K562 (cell line): Measurements from ENCODE around the gene CRYBG1. TPM values are rescaled to one million over a fixed set of nuclear protein-coding genes. Genes with fewer than 3 reads are reported as not detected.

ENCODE experiments used
- ATAC-seq: fragments of 200-7000 bp; cut with Tn5 transposase; 3 replicates; pipeline ENCODE4 v1.9.1; 2020; ENCODE audit warnings: moderate library complexity
- BruUV-seq: library from RNA; stranded (reverse); fragments of 400-500 nt; replicated peaks from 2 replicates; lab custom pipeline; 2021; lab: Mats Ljungman, UMichigan
- CTCF ChIA-PET: fragments of 300-600 bp; formaldehyde crosslinking; extraction: SDS; loops from one replicate; lab custom pipeline; 2021; ENCODE audit warnings: low intra/inter-chr PET ratio; lab: Yijun Ruan, JAX
- POLR2A ChIA-PET: fragments of 300-600, 350-650 bp; sonication (Branson Sonifier 250); formaldehyde crosslinking; extraction: SDS; loops from one replicate; lab custom pipeline; 2021; ENCODE audit warnings: antibody characterized with exemption, inconsistent platforms; lab: Yijun Ruan, JAX
- DNase-seq, 4 experiments: peaks; one replicate each; pipeline versions ENCODE4 v3.0.0 to v3.0.0-alpha.2; 2011 to 2018; ENCODE audit warnings: low spot score in 3 of 4, mixed read lengths in 3 of 4; ENCODE audit errors: extremely low read depth in 1 of 4
- FAIRE-seq: peaks from 2 replicates; lab custom pipeline; 2011; peaks lifted over from hg19 to GRCh38; lab: Jason Lieb, UNC
- H2AFZ ChIP-seq: 2 replicates; pipeline ENCODE4 v1.6.0; 2011; ENCODE audit warnings: low read depth, low read length, control low read depth, inconsistent platforms
- H3K27ac ChIP-seq: fragments of 200-600 bp; 3 replicates; pipeline ENCODE4 v1.8.0; 2011; ENCODE audit warnings: low read depth, mild to moderate bottlenecking, control low read depth, inconsistent platforms, low read length, moderate library complexity, mixed read lengths; ENCODE audit errors: extremely low read depth
- H3K27me3 ChIP-seq, 2 experiments: fragments of 300-600 bp in 1 of 2; 2 replicates in 1 of 2; 3 replicates in 1 of 2; pipeline versions ENCODE4 v1.6.0 to v1.8.0; 2011; ENCODE audit warnings: inconsistent platforms in 2 of 2, low read length in 2 of 2, mild to moderate bottlenecking in 1 of 2, mixed read lengths in 1 of 2, moderate library complexity in 1 of 2; ENCODE audit not compliant: control insufficient read depth in 2 of 2, insufficient read depth in 2 of 2
- H3K36me3 ChIP-seq: fragments of 300-600 bp; 3 replicates; pipeline ENCODE4 v1.8.0; 2011; ENCODE audit warnings: mild to moderate bottlenecking, low read length, inconsistent platforms; ENCODE audit not compliant: control insufficient read depth, insufficient read depth
- H3K4me1 ChIP-seq, 2 experiments: fragments of 200-600 bp in 1 of 2; replicated peaks in 1 of 2; 2 replicates in 1 of 2; 3 replicates in 1 of 2; pipeline versions ENCODE4 v1.5.1 to v1.8.0; 2011; ENCODE audit warnings: inconsistent platforms in 2 of 2, low read length in 2 of 2, mild to moderate bottlenecking in 1 of 2, mixed read lengths in 1 of 2, moderate library complexity in 1 of 2; ENCODE audit not compliant: control insufficient read depth in 2 of 2, insufficient read depth in 2 of 2
- H3K4me2 ChIP-seq: 2 replicates; pipeline ENCODE4 v1.6.1; 2011; ENCODE audit warnings: low read length, control low read depth, inconsistent platforms, mixed read lengths; ENCODE audit not compliant: insufficient read depth
- H3K4me3 ChIP-seq: fragments of 200-600 bp; sonication (generic), shearing (Covaris generic); 2 replicates; pipeline ENCODE4 v1.5.1; 2016; ENCODE audit warnings: control low read depth, inconsistent platforms
- H3K79me2 ChIP-seq: fragments of 200-600 bp; 3 replicates; pipeline ENCODE4 v1.8.0; 2011; ENCODE audit warnings: low read length, inconsistent platforms; ENCODE audit not compliant: control insufficient read depth, insufficient read depth
- H3K9ac ChIP-seq, 2 experiments: 2 replicates each; pipeline versions ENCODE4 v1.6.0 to v1.6.1; 2011; ENCODE audit warnings: low read depth in 2 of 2, low read length in 2 of 2, control low read depth in 1 of 2, inconsistent platforms in 1 of 2, mild to moderate bottlenecking in 1 of 2, mixed read lengths in 1 of 2; ENCODE audit not compliant: insufficient read depth in 1 of 2
- H3K9me1 ChIP-seq: one replicate; pipeline ENCODE4 v1.6.0; 2011; ENCODE audit warnings: inconsistent platforms, mild to moderate bottlenecking, low read length, moderate library complexity; ENCODE audit not compliant: control insufficient read depth, insufficient read depth
- H3K9me3 ChIP-seq: replicated peaks from 2 replicates; pipeline ENCODE4 v1.5.1; 2011; ENCODE audit warnings: low read depth, low read length, inconsistent platforms; ENCODE audit not compliant: control insufficient read depth, insufficient read depth
- H4K20me1 ChIP-seq: replicated peaks from 2 replicates; pipeline ENCODE4 v1.6.1; 2011; ENCODE audit warnings: low read length, inconsistent platforms, mixed read lengths; ENCODE audit not compliant: control insufficient read depth, insufficient read depth
- CAMTA2 ChIP-seq: fragments of 250-450 bp; sonication (Bioruptor Pico); conservative IDR thresholded peaks from 2 replicates; pipeline ENCODE4 v1.5.1; 2022
- DEAF1 ChIP-seq: fragments of 450-650 bp; formaldehyde crosslinking; IDR thresholded peaks from 2 replicates; pipeline ENCODE4 v1.4.0; 2020; ENCODE audit warnings: mild to moderate bottlenecking, moderate library complexity
- NR1H2 ChIP-seq: sonication (generic); formaldehyde crosslinking; IDR thresholded peaks from 2 replicates; pipeline ENCODE4 v1.4.0; 2020; ENCODE audit warnings: mild to moderate bottlenecking, missing genetic modification reagents
- SMAD4 ChIP-seq: fragments of 250-450 bp; sonication (Bioruptor Pico); conservative IDR thresholded peaks from 2 replicates; pipeline ENCODE4 v1.8.0; 2021; ENCODE audit warnings: inconsistent platforms, mild to moderate bottlenecking, moderate library complexity
- ZC3H8 ChIP-seq: fragments of 450-650 bp; IDR thresholded peaks from 2 replicates; pipeline ENCODE4 v1.6.1; 2017
- ZSCAN29 ChIP-seq: fragments of 450-650 bp; IDR thresholded peaks from 2 replicates; pipeline ENCODE4 v1.6.1; 2017
- WGBS: fragments of 100-300 bp; shearing (Covaris generic); methylation state at CpG from one replicate; pipeline ENCODE4 v1.1.6; 2016; ENCODE audit warnings: low coverage, mixed read lengths; ENCODE audit not compliant: insufficient coverage; ENCODE audit errors: missing lambda C conversion rate; 5-methylcytosine and 5-hydroxymethylcytosine counted together
- in situ Hi-C: fragments of 300-500 bp; cut with MboI; formaldehyde crosslinking; loops from 4 replicates; pipeline ENCODE4 v1.15.0; 2018; ENCODE audit warnings: inconsistent platforms, mixed read lengths
- intact Hi-C: fragments of 100-400 bp; cut with micrococcal nuclease; formaldehyde crosslinking; loops from 2 replicates; pipeline ENCODE4 v1.14.2; 2022
- polyA plus RNA-seq, 8 experiments: library from polyadenylated mRNA; depleted of rRNA in 4 of 8; stranded (reverse) in 5 of 8; unstranded in 3 of 8; fragments of >200 nt; fragmentation: Nextera tagmentation in 2 of 8; fragmentation: Illumina TruSeq in 1 of 8; extraction: Ambion mirVana in 2 of 8; extraction: Trizol in 1 of 8; gene quantifications; 2 replicates each; pipeline versions ENCODE4 v1.2.1 to v1.2.3, GENCODE V29; 2011 to 2014; ENCODE audit warnings: inconsistent platforms in 1 of 8, missing spikeins in 1 of 8
- total RNA-seq, 7 experiments: library from RNA; depleted of rRNA in 6 of 7; stranded (reverse); fragments of >200 nt in 6 of 7; fragmentation: Illumina TruSeq in 2 of 7; extraction: Trizol in 2 of 7; gene quantifications; 2 replicates each; pipeline versions ENCODE4 v1.2.1 to v1.2.3, GENCODE V29; 2011 to 2021; ENCODE audit warnings: low replicate concordance in 1 of 7
- TF ChIP-seq, protein P1 (sequence below), 2 experiments: fragments of 450-650 bp; IDR thresholded peaks; 2 replicates each; pipeline ENCODE4 v1.6.1; 2016; ENCODE audit warnings: mild to moderate bottlenecking in 2 of 2, borderline replicate concordance in 1 of 2, low read depth in 1 of 2, moderate library complexity in 1 of 2

CRYBG1 gene
- total and polyA plus RNA-seq, 9 of the 15 experiments (the other 6 are each of a cell fraction or from before 2014, with no cell fraction given) = 0.07 to 0.47 (median 0.11) TPM

- Histone ChIP-seq H3K27ac (no peak overlapping the region), H3K36me3 (no peaks in the 10 kb centered on the region), H3K9me1 (no peaks in the 10 kb centered on the region), H3K79me2 (no peaks in the 10 kb centered on the region), H4K20me1 (no peaks in the 10 kb centered on the region), H3K4me2 (no peak overlapping the region), H3K9ac (no peak overlapping the region), H2AFZ (no peak overlapping the region), H3K4me1 (no peaks in the 10 kb centered on the region), H3K27me3 (peaks cover 37 to 38% of the 10 kb centered on the region in 2 experiments), H3K4me3 (no peak overlapping the region), H3K9me3 (no peaks in the 10 kb centered on the region)
- no TSS peak for BruUV-seq
- no peak for TF ChIP-seq DEAF1 (CRISPR knock-in tag)
- no peak for TF ChIP-seq NR1H2 (CRISPR knock-in tag)
- no peak for TF ChIP-seq ZC3H8
- TF ChIP-seq CAMTA2 = no peak
- no peak for TF ChIP-seq SMAD4 (CRISPR knock-in tag)
- TF ChIP-seq, protein P1, sequence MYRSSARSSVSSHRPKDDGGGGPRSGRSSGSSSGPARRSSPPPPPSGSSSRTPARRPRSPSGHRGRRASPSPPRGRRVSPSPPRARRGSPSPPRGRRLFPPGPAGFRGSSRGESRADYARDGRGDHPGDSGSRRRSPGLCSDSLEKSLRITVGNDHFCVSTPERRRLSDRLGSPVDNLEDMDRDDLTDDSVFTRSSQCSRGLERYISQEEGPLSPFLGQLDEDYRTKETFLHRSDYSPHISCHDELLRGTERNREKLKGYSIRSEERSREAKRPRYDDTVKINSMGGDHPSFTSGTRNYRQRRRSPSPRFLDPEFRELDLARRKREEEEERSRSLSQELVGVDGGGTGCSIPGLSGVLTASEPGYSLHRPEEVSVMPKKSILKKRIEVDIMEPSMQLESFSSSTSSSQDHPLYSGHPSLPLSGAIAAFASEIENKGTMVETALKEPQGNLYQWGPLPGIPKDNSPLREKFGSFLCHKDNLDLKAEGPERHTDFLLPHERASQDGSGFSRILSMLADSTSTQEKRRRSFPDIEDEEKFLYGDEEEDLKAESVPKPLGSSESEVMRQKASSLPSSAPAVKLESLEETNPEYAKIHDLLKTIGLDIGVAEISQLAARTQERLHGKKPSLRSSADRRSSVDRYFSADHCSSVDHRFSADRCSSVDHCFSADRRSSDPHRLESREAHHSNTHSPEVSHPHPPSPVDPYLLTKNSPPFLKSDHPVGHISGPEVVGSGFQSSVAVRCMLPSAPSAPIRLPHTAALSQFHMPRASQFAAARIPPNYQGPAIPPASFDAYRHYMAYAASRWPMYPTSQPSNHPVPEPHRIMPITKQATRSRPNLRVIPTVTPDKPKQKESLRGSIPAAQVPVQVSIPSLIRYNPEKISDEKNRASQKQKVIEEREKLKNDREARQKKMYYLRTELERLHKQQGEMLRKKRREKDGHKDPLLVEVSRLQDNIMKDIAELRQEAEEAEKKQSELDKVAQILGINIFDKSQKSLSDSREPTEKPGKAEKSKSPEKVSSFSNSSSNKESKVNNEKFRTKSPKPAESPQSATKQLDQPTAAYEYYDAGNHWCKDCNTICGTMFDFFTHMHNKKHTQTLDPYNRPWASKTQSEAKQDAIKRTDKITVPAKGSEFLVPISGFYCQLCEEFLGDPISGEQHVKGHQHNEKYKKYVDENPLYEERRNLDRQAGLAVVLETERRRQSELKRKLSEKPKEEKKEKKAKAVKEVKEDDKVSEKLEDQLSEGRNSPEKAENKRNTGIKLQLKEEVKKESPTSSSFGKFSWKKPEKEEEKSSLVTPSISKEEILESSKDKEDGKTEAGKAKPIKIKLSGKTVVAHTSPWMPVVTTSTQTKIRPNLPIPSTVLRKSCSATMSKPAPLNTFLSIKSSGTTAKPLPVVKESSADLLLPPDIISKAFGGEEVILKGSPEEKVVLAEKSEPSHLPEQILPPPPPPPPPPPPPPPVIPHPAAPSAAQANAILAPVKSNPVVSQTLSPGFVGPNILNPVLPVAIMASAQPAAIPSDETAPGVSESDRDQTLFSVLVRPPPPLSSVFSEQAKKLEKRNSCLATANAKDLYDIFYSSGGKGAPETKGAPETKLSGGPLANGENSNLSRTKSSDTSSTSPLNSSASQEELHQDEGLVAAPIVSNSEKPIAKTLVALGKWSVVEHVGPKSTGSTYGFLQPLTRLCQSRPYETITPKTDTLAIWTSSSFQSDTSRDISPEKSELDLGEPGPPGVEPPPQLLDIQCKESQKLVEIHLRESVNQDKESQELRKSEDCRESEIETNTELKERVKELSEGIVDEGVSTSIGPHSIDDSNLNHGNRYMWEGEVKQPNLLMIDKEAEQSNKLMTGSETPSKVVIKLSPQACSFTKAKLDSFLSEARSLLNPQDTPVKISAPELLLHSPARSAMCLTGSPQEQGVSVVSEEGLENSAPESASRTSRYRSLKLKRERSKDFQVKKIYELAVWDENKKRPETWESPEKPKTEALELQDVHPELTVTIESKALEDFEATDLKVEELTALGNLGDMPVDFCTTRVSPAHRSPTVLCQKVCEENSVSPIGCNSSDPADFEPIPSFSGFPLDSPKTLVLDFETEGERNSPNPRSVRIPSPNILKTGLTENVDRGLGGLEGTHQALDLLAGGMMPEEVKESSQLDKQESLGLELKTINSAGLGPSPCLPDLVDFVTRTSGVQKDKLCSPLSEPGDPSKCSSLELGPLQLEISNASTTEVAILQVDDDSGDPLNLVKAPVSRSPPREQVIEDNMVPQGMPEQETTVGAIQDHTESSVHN (IDR thresholded peaks at IDR 0.05; ENCODE audit: borderline replicate concordance in 1 of 2, low read depth in 1 of 2) = no peak
- no peak for TF ChIP-seq ZSCAN29
- ATAC-seq (no peak), DNase-seq (no peak), FAIRE-seq (no peak)
- 0% methylated on average over 1 of the region's 1 CpG for WGBS
- in situ Hi-C loops = no loop called here
- ChIA-PET POLR2A (no interaction called here), CTCF (no interaction called here)
- intact Hi-C loops = no loop called here
Measured at GRCh38 chr6:106538145-106538544, 177.6 kb downstream of the CRYBG1 start.
